WTC11 (cell line): ENCODE results near the gene MTMR4. TPM values are rescaled to one million over a fixed set of nuclear protein-coding genes. Genes with fewer than 3 reads are reported as not detected.

ENCODE experiments used
- ATAC-seq: fragments of 200-7000 bp; cut with Tn5 transposase; 2 replicates; pipeline ENCODE4 v1.10.0; 2021; ENCODE audit warnings: mild to moderate bottlenecking, moderate library complexity
- CTCF ChIA-PET: fragments of 300-600 bp; sonication (Branson Sonifier 250); formaldehyde crosslinking; loops from one replicate; lab custom pipeline; 2021; ENCODE audit warnings: antibody characterized with exemption; lab: Charles Lee
- POLR2A ChIA-PET: fragments of 350-600 bp; sonication (Branson Sonifier 250); formaldehyde crosslinking; loops from one replicate; lab custom pipeline; 2021; ENCODE audit warnings: antibody characterized with exemption; lab: Charles Lee
- DNase-seq: peaks from one replicate; pipeline ENCODE4 v3.0.0; 2021; ENCODE audit warnings: low spot score
- H3K27ac Mint-ChIP-seq: 2 replicates; pipeline ENCODE4 v1.8.0; 2021; ENCODE audit warnings: mixed read lengths
- H3K27me3 Mint-ChIP-seq: 2 replicates; pipeline ENCODE4 v1.8.0; 2021; ENCODE audit warnings: low read depth, mild to moderate bottlenecking, moderate library complexity, mixed read lengths
- H3K36me3 Mint-ChIP-seq: 2 replicates; pipeline ENCODE4 v1.8.0; 2021; ENCODE audit warnings: mixed read lengths
- H3K4me1 Mint-ChIP-seq: 2 replicates; pipeline ENCODE4 v1.8.0; 2022; ENCODE audit warnings: mixed read lengths
- H3K4me3 Mint-ChIP-seq: 2 replicates; pipeline ENCODE4 v1.8.0; 2021; ENCODE audit warnings: mild to moderate bottlenecking, moderate library complexity, mixed read lengths
- H3K9me3 Mint-ChIP-seq: 2 replicates; pipeline ENCODE4 v1.8.0; 2021; ENCODE audit warnings: mixed read lengths
- CREM ChIP-seq: sonication (generic); formaldehyde crosslinking; IDR thresholded peaks from 2 replicates; pipeline ENCODE4 v1.8.1; 2022; ENCODE audit warnings: mild to moderate bottlenecking, missing genetic modification reagents, moderate library complexity
- EMX1 ChIP-seq: fragments of 250-450 bp; sonication (Bioruptor Pico); IDR thresholded peaks from 2 replicates; pipeline ENCODE4 v1.8.0; 2021; ENCODE audit warnings: mild to moderate bottlenecking
- ETV6 ChIP-seq: sonication (generic); formaldehyde crosslinking; IDR thresholded peaks from 2 replicates; pipeline ENCODE4 v1.8.1; 2022; ENCODE audit warnings: mild to moderate bottlenecking, missing genetic modification reagents
- HMGA2 ChIP-seq: fragments of 250-450 bp; sonication (Bioruptor Pico); IDR thresholded peaks from 2 replicates; pipeline ENCODE4 v1.4.0; 2021; ENCODE audit warnings: mild to moderate bottlenecking, moderate library complexity
- IRF2 ChIP-seq: sonication (generic); formaldehyde crosslinking; IDR thresholded peaks from 2 replicates; pipeline ENCODE4 v1.8.0; 2022; ENCODE audit warnings: low read depth, missing genetic modification reagents, borderline replicate concordance
- JAZF1 ChIP-seq: fragments of 250-450 bp; sonication (Bioruptor Pico); IDR thresholded peaks from 2 replicates; pipeline ENCODE4 v1.9.0; 2021; ENCODE audit warnings: moderate library complexity, mild to moderate bottlenecking, inconsistent platforms
- MXD4 ChIP-seq: fragments of 250-450 bp; sonication (Bioruptor Pico); IDR thresholded peaks from 2 replicates; pipeline ENCODE4 v1.8.0; 2021; ENCODE audit warnings: mild to moderate bottlenecking, moderate library complexity, borderline replicate concordance
- OVOL2 ChIP-seq: fragments of 250-450 bp; sonication (Bioruptor Pico); IDR thresholded peaks from 2 replicates; pipeline ENCODE4 v1.9.0; 2021; ENCODE audit warnings: mild to moderate bottlenecking, borderline replicate concordance
- PRRX2 ChIP-seq: fragments of 250-450 bp; sonication (Bioruptor Pico); IDR thresholded peaks from 2 replicates; pipeline ENCODE4 v1.8.0; 2021; ENCODE audit warnings: mild to moderate bottlenecking
- RORB ChIP-seq: fragments of 250-450 bp; sonication (Bioruptor Pico); IDR thresholded peaks from 2 replicates; pipeline ENCODE4 v1.9.0; 2021; ENCODE audit warnings: mild to moderate bottlenecking
- SOX15 ChIP-seq: fragments of 250-450 bp; sonication (Bioruptor Pico); IDR thresholded peaks from 2 replicates; pipeline ENCODE4 v1.9.0; 2021; ENCODE audit warnings: mild to moderate bottlenecking
- SP1 ChIP-seq: sonication (generic); formaldehyde crosslinking; conservative IDR thresholded peaks from 2 replicates; pipeline ENCODE4 v1.8.1; 2022; ENCODE audit warnings: missing genetic modification reagents
- TCF7 ChIP-seq: sonication (generic); formaldehyde crosslinking; IDR thresholded peaks from 2 replicates; pipeline ENCODE4 v1.8.0; 2022; ENCODE audit warnings: mild to moderate bottlenecking, low read depth, missing genetic modification reagents, moderate library complexity
- TEAD4 ChIP-seq: sonication (generic); formaldehyde crosslinking; IDR thresholded peaks from 2 replicates; pipeline ENCODE4 v1.8.0; 2022; ENCODE audit warnings: mild to moderate bottlenecking, missing genetic modification reagents
- ZNF138 ChIP-seq: sonication (generic); formaldehyde crosslinking; conservative IDR thresholded peaks from 2 replicates; pipeline ENCODE4 v1.8.1; 2022; ENCODE audit warnings: mild to moderate bottlenecking, moderate library complexity, missing genetic modification reagents
- ZNF263 ChIP-seq: sonication (generic); formaldehyde crosslinking; IDR thresholded peaks from 2 replicates; pipeline ENCODE4 v1.8.1; 2022; ENCODE audit warnings: low read depth, mild to moderate bottlenecking, moderate library complexity, missing genetic modification reagents
- ZNF317 ChIP-seq: sonication (generic); formaldehyde crosslinking; IDR thresholded peaks from 2 replicates; pipeline ENCODE4 v1.8.1; 2023; ENCODE audit warnings: low read depth, mild to moderate bottlenecking, moderate library complexity, missing genetic modification reagents, borderline replicate concordance
- ZNF396 ChIP-seq: fragments of 250-450 bp; sonication (Bioruptor Pico); IDR thresholded peaks from 2 replicates; pipeline ENCODE4 v1.8.0; 2021; ENCODE audit warnings: mild to moderate bottlenecking, moderate library complexity, borderline replicate concordance
- total RNA-seq: library from RNA; stranded (reverse); gene quantifications from 3 replicates; pipeline ENCODE4 v1.2.3, GENCODE V29; 2021
- TF ChIP-seq, protein P1 (sequence below): sonication (generic); formaldehyde crosslinking; IDR thresholded peaks from 2 replicates; pipeline ENCODE4 v1.8.1; 2022; ENCODE audit warnings: mild to moderate bottlenecking, moderate library complexity, missing genetic modification reagents
- TF ChIP-seq, protein P2 (sequence below): sonication (generic); formaldehyde crosslinking; IDR thresholded peaks from 2 replicates; pipeline ENCODE4 v1.8.1; 2022; ENCODE audit warnings: low read depth, mild to moderate bottlenecking, moderate library complexity, missing genetic modification reagents, borderline replicate concordance
- TF ChIP-seq, protein P3 (sequence below): sonication (generic); formaldehyde crosslinking; IDR thresholded peaks from 2 replicates; pipeline ENCODE4 v1.8.0; 2023; ENCODE audit warnings: missing genetic modification reagents, mild to moderate bottlenecking, borderline replicate concordance
- TF ChIP-seq, protein P4 (sequence below): sonication (generic); formaldehyde crosslinking; IDR thresholded peaks from 2 replicates; pipeline ENCODE4 v1.8.1; 2022; ENCODE audit warnings: low read depth, missing genetic modification reagents, borderline replicate concordance
- TF ChIP-seq, protein P5 (sequence below): sonication (generic); formaldehyde crosslinking; IDR thresholded peaks from 2 replicates; pipeline ENCODE4 v1.8.0; 2023; ENCODE audit warnings: missing genetic modification reagents
- TF ChIP-seq, protein P6 (sequence below): sonication (generic); formaldehyde crosslinking; IDR thresholded peaks from 2 replicates; pipeline ENCODE4 v1.8.0; 2022; ENCODE audit warnings: mild to moderate bottlenecking, missing genetic modification reagents
- TF ChIP-seq, protein P7 (sequence below): sonication (generic); formaldehyde crosslinking; IDR thresholded peaks from 2 replicates; pipeline ENCODE4 v1.8.1; 2023; ENCODE audit warnings: mild to moderate bottlenecking, missing genetic modification reagents

The MTMR4 gene
- total RNA-seq, 1 experiment from 2014 or later, result 30.8 TPM

DNA sequence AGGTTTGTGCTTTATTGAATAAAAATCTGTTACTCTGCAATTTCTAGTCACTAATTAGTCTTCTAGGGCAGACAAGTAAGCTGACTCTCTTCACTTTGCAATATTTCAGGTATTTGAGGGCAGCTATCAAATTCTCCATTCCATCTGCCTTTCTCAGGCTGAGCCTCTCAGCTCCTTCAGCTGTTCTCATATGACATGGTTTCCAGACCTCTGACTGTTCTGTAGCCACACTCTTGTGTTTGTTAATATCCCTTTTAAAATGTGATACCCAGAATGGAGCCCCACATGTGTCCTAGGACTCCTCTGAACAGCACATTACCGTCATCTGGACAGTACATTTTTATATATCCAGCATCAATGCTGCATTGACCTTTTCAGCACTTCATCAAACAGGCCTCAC, 46.1 kb upstream of the MTMR4 start:
- no peak overlapping the region for H3K4me3 Mint-ChIP-seq
- H3K27ac Mint-ChIP-seq, result no peak overlapping the region
- H3K4me1 Mint-ChIP-seq, result peaks cover 13% of the 10 kb centered on the region
- CTCF ChIA-PET, result no interaction called here
- H3K9me3 Mint-ChIP-seq, result no peaks in the 10 kb centered on the region
- H3K36me3 Mint-ChIP-seq, result no peaks in the 10 kb centered on the region
- ATAC-seq, result no peak
- POLR2A ChIA-PET, result no interaction called here
- no peaks in the 10 kb centered on the region for H3K27me3 Mint-ChIP-seq
- no peak for TF ChIP-seq ZNF396 (CRISPR knock-in tag)
- TF ChIP-seq ZNF317 (CRISPR knock-in tag), result no peak
- no peak for TF ChIP-seq JAZF1 (CRISPR knock-in tag)
- no peak for TF ChIP-seq PRRX2 (CRISPR knock-in tag)
- TF ChIP-seq, protein P1, sequence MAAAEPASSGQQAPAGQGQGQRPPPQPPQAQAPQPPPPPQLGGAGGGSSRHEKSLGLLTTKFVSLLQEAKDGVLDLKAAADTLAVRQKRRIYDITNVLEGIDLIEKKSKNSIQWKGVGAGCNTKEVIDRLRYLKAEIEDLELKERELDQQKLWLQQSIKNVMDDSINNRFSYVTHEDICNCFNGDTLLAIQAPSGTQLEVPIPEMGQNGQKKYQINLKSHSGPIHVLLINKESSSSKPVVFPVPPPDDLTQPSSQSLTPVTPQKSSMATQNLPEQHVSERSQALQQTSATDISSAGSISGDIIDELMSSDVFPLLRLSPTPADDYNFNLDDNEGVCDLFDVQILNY, result no peak
- TF ChIP-seq, protein P2, sequence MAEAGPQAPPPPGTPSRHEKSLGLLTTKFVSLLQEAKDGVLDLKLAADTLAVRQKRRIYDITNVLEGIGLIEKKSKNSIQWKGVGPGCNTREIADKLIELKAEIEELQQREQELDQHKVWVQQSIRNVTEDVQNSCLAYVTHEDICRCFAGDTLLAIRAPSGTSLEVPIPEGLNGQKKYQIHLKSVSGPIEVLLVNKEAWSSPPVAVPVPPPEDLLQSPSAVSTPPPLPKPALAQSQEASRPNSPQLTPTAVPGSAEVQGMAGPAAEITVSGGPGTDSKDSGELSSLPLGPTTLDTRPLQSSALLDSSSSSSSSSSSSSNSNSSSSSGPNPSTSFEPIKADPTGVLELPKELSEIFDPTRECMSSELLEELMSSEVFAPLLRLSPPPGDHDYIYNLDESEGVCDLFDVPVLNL (CRISPR knock-in tag), result no peak
- no peak for TF ChIP-seq IRF2 (CRISPR knock-in tag)
- DNase-seq, result no peak

DNA sequence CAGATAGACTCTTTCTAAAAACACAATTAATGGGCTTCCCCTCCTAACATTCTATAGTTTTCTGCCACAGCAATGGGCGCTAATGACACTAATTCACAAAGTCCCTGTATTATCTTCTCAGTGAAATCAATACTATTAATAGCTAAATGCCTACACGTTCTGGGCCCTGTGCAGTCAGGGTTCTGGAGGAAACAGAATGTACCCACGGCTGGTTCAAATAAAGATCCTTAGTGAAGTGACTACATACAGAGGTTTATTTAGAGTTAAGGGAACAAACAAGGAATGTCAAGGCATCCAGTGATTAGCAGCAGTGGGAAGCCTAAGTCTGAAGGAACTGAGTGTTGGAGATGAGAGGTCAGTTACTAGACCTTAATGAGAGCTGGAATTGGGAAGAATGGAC, 43.5 kb upstream of the MTMR4 start:
- ATAC-seq (no peak), DNase-seq (no peak)
- ChIA-PET POLR2A (no interaction called here), CTCF (interaction anchor here (1.3 kb wide), 1 partner anchor 17 kb away, joined by 5 read pairs; no protein-coding TSS in a partner anchor)
- Mint-ChIP-seq H3K36me3 (no peaks in the 10 kb centered on the region), H3K9me3 (no peaks in the 10 kb centered on the region), H3K4me3 (no peak overlapping the region), H3K4me1 (no peaks in the 10 kb centered on the region), H3K27ac (no peak overlapping the region), H3K27me3 (no peaks in the 10 kb centered on the region)
- TF ChIP-seq SOX15 (CRISPR knock-in tag) (no peak), ZNF263 (CRISPR knock-in tag) (no peak), CREM (no peak), TEAD4 (CRISPR knock-in tag) (no peak), SP1 (CRISPR knock-in tag) (no peak), ZNF396 (CRISPR knock-in tag) (no peak), ZNF138 (no peak), HMGA2 (CRISPR knock-in tag) (no peak), TCF7 (no peak), MXD4 (no peak), RORB (CRISPR knock-in tag) (no peak), ETV6 (CRISPR knock-in tag) (no peak), OVOL2 (CRISPR knock-in tag) (no peak), EMX1 (CRISPR knock-in tag) (no peak)
- TF ChIP-seq, protein P3, sequence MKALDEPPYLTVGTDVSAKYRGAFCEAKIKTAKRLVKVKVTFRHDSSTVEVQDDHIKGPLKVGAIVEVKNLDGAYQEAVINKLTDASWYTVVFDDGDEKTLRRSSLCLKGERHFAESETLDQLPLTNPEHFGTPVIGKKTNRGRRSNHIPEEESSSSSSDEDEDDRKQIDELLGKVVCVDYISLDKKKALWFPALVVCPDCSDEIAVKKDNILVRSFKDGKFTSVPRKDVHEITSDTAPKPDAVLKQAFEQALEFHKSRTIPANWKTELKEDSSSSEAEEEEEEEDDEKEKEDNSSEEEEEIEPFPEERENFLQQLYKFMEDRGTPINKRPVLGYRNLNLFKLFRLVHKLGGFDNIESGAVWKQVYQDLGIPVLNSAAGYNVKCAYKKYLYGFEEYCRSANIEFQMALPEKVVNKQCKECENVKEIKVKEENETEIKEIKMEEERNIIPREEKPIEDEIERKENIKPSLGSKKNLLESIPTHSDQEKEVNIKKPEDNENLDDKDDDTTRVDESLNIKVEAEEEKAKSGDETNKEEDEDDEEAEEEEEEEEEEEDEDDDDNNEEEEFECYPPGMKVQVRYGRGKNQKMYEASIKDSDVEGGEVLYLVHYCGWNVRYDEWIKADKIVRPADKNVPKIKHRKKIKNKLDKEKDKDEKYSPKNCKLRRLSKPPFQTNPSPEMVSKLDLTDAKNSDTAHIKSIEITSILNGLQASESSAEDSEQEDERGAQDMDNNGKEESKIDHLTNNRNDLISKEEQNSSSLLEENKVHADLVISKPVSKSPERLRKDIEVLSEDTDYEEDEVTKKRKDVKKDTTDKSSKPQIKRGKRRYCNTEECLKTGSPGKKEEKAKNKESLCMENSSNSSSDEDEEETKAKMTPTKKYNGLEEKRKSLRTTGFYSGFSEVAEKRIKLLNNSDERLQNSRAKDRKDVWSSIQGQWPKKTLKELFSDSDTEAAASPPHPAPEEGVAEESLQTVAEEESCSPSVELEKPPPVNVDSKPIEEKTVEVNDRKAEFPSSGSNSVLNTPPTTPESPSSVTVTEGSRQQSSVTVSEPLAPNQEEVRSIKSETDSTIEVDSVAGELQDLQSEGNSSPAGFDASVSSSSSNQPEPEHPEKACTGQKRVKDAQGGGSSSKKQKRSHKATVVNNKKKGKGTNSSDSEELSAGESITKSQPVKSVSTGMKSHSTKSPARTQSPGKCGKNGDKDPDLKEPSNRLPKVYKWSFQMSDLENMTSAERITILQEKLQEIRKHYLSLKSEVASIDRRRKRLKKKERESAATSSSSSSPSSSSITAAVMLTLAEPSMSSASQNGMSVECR, result no peak
- TF ChIP-seq, protein P4, sequence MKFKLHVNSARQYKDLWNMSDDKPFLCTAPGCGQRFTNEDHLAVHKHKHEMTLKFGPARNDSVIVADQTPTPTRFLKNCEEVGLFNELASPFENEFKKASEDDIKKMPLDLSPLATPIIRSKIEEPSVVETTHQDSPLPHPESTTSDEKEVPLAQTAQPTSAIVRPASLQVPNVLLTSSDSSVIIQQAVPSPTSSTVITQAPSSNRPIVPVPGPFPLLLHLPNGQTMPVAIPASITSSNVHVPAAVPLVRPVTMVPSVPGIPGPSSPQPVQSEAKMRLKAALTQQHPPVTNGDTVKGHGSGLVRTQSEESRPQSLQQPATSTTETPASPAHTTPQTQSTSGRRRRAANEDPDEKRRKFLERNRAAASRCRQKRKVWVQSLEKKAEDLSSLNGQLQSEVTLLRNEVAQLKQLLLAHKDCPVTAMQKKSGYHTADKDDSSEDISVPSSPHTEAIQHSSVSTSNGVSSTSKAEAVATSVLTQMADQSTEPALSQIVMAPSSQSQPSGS, result no peak
- TF ChIP-seq, protein P5, sequence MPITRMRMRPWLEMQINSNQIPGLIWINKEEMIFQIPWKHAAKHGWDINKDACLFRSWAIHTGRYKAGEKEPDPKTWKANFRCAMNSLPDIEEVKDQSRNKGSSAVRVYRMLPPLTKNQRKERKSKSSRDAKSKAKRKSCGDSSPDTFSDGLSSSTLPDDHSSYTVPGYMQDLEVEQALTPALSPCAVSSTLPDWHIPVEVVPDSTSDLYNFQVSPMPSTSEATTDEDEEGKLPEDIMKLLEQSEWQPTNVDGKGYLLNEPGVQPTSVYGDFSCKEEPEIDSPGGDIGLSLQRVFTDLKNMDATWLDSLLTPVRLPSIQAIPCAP, result no peak
- TF ChIP-seq, protein P6, sequence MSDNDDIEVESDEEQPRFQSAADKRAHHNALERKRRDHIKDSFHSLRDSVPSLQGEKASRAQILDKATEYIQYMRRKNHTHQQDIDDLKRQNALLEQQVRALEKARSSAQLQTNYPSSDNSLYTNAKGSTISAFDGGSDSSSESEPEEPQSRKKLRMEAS, result no peak
- TF ChIP-seq, protein P1, result no peak
- TF ChIP-seq, protein P7, sequence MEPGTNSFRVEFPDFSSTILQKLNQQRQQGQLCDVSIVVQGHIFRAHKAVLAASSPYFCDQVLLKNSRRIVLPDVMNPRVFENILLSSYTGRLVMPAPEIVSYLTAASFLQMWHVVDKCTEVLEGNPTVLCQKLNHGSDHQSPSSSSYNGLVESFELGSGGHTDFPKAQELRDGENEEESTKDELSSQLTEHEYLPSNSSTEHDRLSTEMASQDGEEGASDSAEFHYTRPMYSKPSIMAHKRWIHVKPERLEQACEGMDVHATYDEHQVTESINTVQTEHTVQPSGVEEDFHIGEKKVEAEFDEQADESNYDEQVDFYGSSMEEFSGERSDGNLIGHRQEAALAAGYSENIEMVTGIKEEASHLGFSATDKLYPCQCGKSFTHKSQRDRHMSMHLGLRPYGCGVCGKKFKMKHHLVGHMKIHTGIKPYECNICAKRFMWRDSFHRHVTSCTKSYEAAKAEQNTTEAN, result no peak
